Activated CD4-positive, alpha-beta T cell treated with anti-CD3 and anti-CD28 coated beads for 48 hours (primary cell): ENCODE measurements around the gene MTUS2.
A peak's percentile ranks its signal among the peaks of the same experiment; 100 is the strongest.

ENCODE experiments used
- DNase-seq: peaks from one replicate; pipeline ENCODE4 v3.0.0-alpha.2; 2020

MTUS2 gene

GRCh38 chr13:29535663-29536655 is 715.8 kb downstream of the MTUS2 start:
- DNase-seq, result no peak

DNA sequence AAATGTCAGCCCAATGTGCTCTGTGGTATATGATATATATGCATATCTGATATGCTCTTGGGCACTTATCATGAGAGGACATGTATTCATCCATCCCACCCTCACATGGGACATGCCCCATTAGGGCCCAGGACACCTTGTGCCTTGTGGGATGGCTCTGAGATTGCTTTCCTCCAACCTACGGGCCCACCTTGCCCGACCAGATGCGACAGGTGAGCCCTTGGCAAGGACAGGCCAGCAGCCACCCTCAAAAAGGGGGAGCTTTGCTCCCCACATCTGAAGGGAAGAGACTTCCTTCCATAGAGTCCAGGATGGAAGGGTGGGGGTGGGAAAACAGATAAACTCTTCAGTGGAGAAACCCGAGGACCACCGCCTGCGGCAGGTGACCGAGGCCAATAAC is 716.7 kb downstream of the MTUS2 start:
- DNase-seq, result no peak

DNA sequence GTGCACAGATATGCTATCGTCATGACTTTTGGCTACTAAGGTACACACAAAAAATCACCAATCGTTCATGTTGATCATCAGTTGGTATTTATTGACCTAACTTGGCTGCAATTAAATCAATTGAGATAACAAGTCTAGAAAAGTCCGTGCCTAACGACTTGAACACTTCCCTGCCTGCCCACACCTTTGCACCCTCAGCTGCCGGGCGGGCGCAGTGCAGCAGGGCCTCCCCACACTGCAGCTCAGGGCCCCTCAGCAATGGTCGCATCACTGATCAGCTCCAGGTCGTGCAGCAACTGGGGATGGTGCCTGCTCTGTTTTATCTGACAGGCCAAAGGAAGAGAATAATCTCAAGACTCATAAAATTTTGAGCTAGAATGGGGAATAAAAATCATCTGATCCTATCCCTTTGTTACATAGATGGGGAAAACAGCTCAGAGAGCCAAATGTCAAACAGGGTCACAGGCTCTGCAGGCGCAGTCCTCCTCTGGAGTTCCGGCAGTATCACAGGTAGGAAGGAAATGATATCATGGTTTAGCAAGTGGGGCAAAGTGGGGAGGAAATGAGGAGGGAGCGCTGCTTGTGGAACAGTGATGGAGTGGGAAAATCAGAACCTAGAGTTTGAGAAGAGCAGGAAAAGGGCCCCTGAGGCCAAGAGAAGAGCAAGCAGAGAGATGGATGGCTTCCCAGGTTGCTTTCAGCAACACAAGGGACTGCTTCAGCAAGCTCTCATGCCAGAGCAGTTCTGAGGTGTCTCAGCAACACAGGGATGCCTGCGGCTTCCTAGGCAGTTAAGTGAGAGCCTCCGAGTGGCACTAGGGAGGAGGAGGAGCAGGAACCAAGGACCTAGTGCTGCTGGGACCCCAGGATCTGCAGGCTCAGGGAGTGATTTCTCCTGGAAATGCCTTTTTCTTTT is 717.9 kb downstream of the MTUS2 start:
- no peak for DNase-seq

GRCh38 chr13:29538652-29539040 is 718.5 kb downstream of the MTUS2 start:
- no peak for DNase-seq

DNA sequence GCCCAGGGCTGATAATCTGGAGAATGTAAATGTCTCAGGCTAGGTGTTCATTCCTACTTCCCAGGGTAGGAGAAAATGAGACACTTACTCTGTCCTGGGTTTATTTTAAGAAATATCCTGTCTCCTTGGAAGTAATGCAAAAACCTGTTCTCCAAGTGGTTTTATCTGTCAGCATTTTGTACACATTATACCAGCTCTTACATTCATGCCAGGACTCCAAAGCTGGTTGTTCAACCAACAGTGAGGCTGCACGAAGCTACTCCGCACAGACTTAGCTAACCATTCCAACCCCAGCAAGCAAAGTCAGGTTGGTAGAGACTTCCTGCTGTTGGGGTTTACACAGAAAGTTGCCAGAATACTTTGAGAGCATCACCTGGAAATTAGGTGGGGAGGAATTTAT is 719.7 kb downstream of the MTUS2 start:
- no peak for DNase-seq

DNA sequence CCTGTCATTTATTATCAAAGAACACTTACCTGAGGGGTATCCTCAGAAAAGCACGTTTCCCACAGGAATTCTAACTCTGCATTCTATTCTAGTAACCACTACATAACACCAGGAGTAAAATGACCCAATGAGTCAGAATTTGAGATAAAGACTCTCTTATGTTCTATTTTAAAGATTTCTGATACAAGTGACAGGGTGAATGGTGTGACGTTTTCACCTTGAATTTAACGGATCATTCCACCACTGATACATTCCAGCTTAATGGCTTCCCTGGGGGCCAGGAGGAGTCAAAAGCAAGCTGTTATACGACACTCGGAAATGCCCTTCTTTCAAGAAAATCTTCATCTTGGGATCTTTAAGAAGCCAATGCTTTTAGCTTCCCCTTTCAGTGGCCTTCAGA is 720.2 kb downstream of the MTUS2 start:
- DNase-seq, result no peak

DNA sequence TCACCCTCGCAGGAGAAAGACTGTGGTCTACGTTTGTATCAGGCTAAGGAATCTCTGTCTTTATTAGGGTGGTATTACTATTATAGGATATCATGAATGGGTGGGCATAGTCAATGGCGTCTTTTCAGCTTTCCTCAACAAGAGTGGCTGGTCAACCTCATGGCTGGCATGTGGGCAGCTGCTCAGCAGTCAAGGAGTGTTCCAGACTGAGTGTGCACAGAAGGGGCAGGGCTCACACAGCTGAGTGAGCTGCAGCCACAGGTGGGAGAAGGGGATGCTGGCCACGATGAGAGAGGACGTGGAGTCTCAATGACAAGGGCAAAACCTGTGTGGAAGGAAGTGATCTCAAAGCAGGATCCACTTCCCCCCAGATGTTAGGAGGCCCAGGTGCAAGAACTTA is 720.7 kb downstream of the MTUS2 start:
- DNase-seq, result no peak

GRCh38 chr13:29541400-29541799 is 721.3 kb downstream of the MTUS2 start:
- DNase-seq, result no peak

DNA sequence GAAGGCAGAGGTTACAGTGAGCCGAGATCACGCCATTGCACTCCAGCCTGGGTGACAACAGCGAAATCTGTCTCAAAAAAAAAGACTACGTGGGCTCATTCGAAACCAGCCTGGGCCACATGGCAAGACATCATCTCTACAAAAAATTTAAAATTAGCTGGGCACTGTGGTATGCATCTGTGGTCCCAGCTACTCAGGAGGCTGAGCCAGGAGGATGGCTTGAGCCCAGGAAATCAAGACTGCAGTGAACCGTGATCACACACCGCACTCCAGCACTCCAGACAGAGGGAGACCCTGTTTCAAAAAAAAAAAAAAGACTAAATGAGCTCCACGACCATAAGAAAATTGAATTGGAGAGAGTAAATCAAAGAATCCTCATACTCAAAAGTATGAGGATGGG is 722.2 kb downstream of the MTUS2 start:
- DNase-seq, result no peak

- DNase-seq, result peak; percentile 83
Observed at GRCh38 chr13:29543230-29544215, 723.4 kb downstream of the MTUS2 start.

DNA sequence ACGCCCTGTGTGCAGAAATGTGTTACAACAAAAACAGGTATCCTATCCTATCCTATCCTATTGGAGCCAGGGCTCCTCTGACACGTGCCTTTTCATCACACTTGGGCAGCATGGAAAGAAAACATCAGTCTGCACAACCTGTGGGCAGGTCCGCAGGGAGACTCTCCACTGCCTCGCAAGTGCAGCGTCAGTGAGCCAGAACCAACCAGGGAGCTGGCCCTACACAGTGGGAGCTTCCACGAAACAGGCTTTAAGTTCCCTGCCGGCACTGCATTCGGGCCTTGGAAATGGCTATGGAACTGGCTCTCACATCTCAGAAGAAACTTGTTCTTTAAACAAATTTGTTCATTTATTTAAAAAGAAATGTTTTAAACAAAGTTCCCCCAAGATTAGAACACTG is 725.8 kb downstream of the MTUS2 start:
- no peak for DNase-seq

GRCh38 chr13:29546662-29547061 is 726.5 kb downstream of the MTUS2 start:
- no peak for DNase-seq

GRCh38 chr13:29547153-29547552 is 727.0 kb downstream of the MTUS2 start:
- no peak for DNase-seq

- DNase-seq, result no peak
Observed at GRCh38 chr13:29548722-29549121, 728.6 kb downstream of the MTUS2 start.

GRCh38 chr13:29550430-29550988 is 730.4 kb downstream of the MTUS2 start:
- no peak for DNase-seq

- DNase-seq, result no peak
Observed at GRCh38 chr13:29551214-29551613, 731.1 kb downstream of the MTUS2 start.
